Heart left ventricle (tissue), 13 donors: Measurements from ENCODE around the gene ARHGAP10.

Experiments
- POLR2A ChIP-seq, 2 donors: fragments of 450-650 bp; IDR thresholded peaks; one replicate each; pipeline ENCODE4 v1.6.1; 2017; ENCODE audit warnings: antibody characterized with exemption in 2 of 2, mild to moderate bottlenecking in 2 of 2, moderate library complexity in 2 of 2
- TF ChIP-seq, protein P1 (sequence below), 12 donors: fragments of 200-600 bp; sonication (generic) in 4 of 12; IDR thresholded peaks; one replicate each; pipeline versions ENCODE4 v1.5.0 to v1.8.0; 2018 to 2022; ENCODE audit warnings: antibody characterized with exemption in 12 of 12, mild to moderate bottlenecking in 5 of 12
- donor health status: ischemic (EF 13 %, LVEDD 7.1; RV severe dilation, severe dysfunction).
- donor health status: DM: no; HTN: yes; CAD: no.
- donor health status: DM: no; HTN: no; CAD: no.
- donor health status: ischemic (EF 25% LVEDD 6.9; RV normal size, moderate dysfunction).
- donor health status: ischemic (EF 25% LVEDD 5.7; RV mildly dilated, moderate dysfunction).
- donor health status: ischemic (EF 35%, LVEDD 5.7; RV mildly dilated, moderate dysfunction).
- donor health status: nonischemic (EF 11% LVEDD 7.7; RV severe dilation, severe dysfunction).
- donor health status: DM: yes; HTN: yes; CAD: no.
- donor health status: PGD.
- donor health status: ischemic (EF 29% LVEDD 5.4; RV normal size, mild dysfunction).
- donor health status: nonischemic (EF 23%, LVEDD 6.1; RV moderate dilation, normal function).

GRCh38 chr4:147737623-147738022 lies 5.7 kb downstream of the ARHGAP10 start:
- TF ChIP-seq, protein P1, sequence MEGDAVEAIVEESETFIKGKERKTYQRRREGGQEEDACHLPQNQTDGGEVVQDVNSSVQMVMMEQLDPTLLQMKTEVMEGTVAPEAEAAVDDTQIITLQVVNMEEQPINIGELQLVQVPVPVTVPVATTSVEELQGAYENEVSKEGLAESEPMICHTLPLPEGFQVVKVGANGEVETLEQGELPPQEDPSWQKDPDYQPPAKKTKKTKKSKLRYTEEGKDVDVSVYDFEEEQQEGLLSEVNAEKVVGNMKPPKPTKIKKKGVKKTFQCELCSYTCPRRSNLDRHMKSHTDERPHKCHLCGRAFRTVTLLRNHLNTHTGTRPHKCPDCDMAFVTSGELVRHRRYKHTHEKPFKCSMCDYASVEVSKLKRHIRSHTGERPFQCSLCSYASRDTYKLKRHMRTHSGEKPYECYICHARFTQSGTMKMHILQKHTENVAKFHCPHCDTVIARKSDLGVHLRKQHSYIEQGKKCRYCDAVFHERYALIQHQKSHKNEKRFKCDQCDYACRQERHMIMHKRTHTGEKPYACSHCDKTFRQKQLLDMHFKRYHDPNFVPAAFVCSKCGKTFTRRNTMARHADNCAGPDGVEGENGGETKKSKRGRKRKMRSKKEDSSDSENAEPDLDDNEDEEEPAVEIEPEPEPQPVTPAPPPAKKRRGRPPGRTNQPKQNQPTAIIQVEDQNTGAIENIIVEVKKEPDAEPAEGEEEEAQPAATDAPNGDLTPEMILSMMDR (IDR thresholded peaks at IDR 0.05), result no peak
- no peak for TF ChIP-seq POLR2A (IDR thresholded peaks at IDR 0.05)
